GM23248 (cell line): ENCODE measurements around the gene CAMTA2.

Experiments used
- EZH2 ChIP-seq: fragments of 200-600 bp; sonication (generic); IDR thresholded peaks from 2 replicates; pipeline ENCODE4 v1.6.1; 2018; ENCODE audit warnings: antibody characterized with exemption, mild to moderate bottlenecking; ENCODE audit not compliant: insufficient read depth, poor library complexity, severe bottlenecking
- EZH2phosphoT487 ChIP-seq: fragments of 200-600 bp; sonication (generic); IDR thresholded peaks from 2 replicates; pipeline ENCODE4 v1.6.1; 2018; ENCODE audit warnings: antibody characterized with exemption, moderate library complexity, mild to moderate bottlenecking, low read depth; ENCODE audit not compliant: insufficient read depth

DNA sequence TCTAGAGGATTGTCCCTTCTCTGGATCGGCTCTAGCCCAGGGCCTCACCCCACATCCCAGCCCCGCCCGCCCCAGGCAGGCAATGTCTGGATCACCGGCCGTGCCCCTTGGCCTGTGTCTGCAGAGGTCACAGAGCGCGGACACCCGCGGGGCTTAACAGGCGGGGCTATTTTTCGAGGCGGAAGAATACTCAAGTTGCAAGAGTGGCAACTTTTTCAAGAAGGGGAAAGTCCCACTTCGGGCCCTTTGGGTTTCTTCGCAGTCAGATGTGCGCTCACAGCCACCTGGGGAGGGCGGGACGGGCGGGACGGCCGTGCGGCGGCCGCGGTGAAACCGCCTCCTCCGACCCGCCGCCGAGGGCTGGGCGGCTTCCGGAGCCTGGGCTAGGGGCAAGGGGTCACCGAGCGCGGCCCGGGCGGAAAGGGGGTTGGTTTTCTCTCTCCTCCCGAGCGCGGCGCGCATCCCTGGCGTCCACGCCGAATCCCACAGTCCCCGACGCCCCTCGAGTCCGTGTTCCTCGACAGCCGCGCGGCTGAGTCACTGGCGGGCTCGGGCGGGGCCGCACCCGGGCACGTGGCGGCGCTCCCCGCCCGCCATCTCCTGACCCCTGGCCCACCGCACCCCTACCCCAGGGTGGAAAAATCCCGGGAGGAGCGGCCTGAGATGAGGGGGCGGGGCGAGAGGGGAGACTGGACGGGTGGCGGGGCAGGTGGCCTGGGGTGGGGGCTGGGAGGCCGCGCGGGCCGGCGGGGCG lies 38.0 kb downstream of the CAMTA2 start:
- TF ChIP-seq EZH2phosphoT487 (no peak), EZH2 (no peak)
